NK-92 treated with Interleukin-12 subunit alpha and Interleukin-12 subunit beta, amount 100 ng/mL, for 24 hours (cell line): ENCODE data around the gene DAPK1.

ENCODE experiments used
- DNase-seq: peaks from one replicate; lab custom pipeline; 2025; lab: John Stamatoyannopoulos, UW

The DAPK1 gene

GRCh38 chr9:87497604-87498045, at the start of gene DAPK1:
Gene DAPK1 (plus strand): TSS chr9:87497867. CDS start chr9:87499078, 1,211 bp downstream.
- no peak for DNase-seq

- DNase-seq, result no peak
Measured at GRCh38 chr9:87451149-87451548, 46.5 kb upstream of the DAPK1 start.

GRCh38 chr9:87455407-87455806, 42.3 kb upstream of the DAPK1 start:
- DNase-seq, result no peak

- no peak for DNase-seq
Measured at GRCh38 chr9:87461256-87461655, 36.4 kb upstream of the DAPK1 start.

- no peak for DNase-seq
Measured at GRCh38 chr9:87464110-87464991, 33.3 kb upstream of the DAPK1 start.

- DNase-seq, result no peak
Measured at GRCh38 chr9:87464992-87465378, 32.7 kb upstream of the DAPK1 start.

GRCh38 chr9:87465816-87466215, 31.9 kb upstream of the DAPK1 start:
- no peak for DNase-seq

GRCh38 chr9:87467187-87467586, 30.5 kb upstream of the DAPK1 start:
- DNase-seq, result no peak

GRCh38 chr9:87469793-87470465, 27.7 kb upstream of the DAPK1 start:
- no peak for DNase-seq

- DNase-seq, result no peak
Measured at GRCh38 chr9:87471746-87472145, 25.9 kb upstream of the DAPK1 start.

- no peak for DNase-seq
Measured at GRCh38 chr9:87475463-87475862, 22.2 kb upstream of the DAPK1 start.

- DNase-seq, result no peak
Measured at GRCh38 chr9:87478226-87478992, 19.3 kb upstream of the DAPK1 start.

GRCh38 chr9:87479801-87480201, 17.9 kb upstream of the DAPK1 start:
- no peak for DNase-seq

GRCh38 chr9:87481890-87482855, 15.5 kb upstream of the DAPK1 start:
- no peak for DNase-seq

GRCh38 chr9:87490225-87490624, 7.4 kb upstream of the DAPK1 start:
- DNase-seq, result no peak

- DNase-seq, result no peak
Measured at GRCh38 chr9:87490907-87491306, 6.8 kb upstream of the DAPK1 start.

- no peak for DNase-seq
Measured at GRCh38 chr9:87491523-87491922, 6.1 kb upstream of the DAPK1 start.

- DNase-seq, result no peak
Measured at GRCh38 chr9:87492642-87493041, 5.0 kb upstream of the DAPK1 start.

GRCh38 chr9:87494970-87495471, 2.6 kb upstream of the DAPK1 start:
- DNase-seq, result no peak

- no peak for DNase-seq
Measured at GRCh38 chr9:87497080-87497603, 525 bp upstream of the DAPK1 start.
